SKM-1 (cell line): ENCODE measurements around the gene ARMC7.
"Not testable (repeated sequence)": the region's sequence is repeated elsewhere in the genome, so short reads cannot be mapped to it uniquely, and the experiment has no call there.

Experiments used
- DNase-seq: peaks from one replicate; lab custom pipeline; 2025; ENCODE audit not compliant: unreplicated experiment; lab: John Stamatoyannopoulos, UW

The ARMC7 gene

GRCh38 chr17:75127936-75128335 is 18.2 kb downstream of the ARMC7 start:
- not testable (repeated sequence) for DNase-seq

DNA sequence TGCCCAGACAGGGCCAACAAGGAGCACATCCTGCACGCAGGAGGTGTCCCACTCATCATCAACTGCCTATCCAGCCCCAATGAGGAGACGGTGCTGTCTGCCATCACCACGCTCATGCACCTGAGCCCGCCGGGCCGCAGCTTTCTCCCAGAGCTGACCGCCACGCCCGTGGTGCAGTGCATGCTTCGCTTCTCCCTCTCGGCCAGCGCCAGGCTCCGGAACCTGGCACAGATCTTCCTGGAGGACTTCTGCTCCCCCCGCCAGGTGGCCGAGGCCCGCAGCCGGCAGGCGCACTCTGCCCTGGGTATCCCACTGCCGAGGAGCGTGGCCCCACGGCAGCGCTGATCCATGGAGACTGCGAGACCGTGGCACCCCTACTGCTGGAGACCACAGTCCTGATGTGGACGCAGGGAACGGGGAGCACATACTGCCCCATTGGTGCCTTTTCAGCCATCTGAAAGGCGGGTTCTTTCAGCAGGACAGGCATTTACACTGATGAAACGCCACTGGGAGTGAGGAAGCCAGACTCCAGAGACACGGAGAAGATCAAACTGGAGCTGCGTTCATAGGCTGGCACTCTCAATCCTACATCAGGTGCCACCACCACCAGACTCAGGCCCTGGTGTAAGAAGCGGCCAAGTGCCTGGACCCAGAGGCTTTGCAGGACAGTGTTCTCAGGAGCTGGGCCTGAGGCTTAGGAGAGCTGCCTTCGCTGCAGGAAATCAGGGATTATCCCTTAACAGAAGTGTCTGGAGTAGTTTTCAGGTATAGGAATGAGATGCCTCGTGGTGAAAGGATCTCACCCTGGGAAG is 19.1 kb downstream of the ARMC7 start:
- no peak for DNase-seq

- no peak for DNase-seq
Measured at GRCh38 chr17:75129576-75129975, 19.8 kb downstream of the ARMC7 start.

GRCh38 chr17:75130059-75130631 is 20.4 kb downstream of the ARMC7 start:
- DNase-seq: no peak

GRCh38 chr17:75130632-75131277 is 21.0 kb downstream of the ARMC7 start:
- peak; percentile 42 for DNase-seq

DNA sequence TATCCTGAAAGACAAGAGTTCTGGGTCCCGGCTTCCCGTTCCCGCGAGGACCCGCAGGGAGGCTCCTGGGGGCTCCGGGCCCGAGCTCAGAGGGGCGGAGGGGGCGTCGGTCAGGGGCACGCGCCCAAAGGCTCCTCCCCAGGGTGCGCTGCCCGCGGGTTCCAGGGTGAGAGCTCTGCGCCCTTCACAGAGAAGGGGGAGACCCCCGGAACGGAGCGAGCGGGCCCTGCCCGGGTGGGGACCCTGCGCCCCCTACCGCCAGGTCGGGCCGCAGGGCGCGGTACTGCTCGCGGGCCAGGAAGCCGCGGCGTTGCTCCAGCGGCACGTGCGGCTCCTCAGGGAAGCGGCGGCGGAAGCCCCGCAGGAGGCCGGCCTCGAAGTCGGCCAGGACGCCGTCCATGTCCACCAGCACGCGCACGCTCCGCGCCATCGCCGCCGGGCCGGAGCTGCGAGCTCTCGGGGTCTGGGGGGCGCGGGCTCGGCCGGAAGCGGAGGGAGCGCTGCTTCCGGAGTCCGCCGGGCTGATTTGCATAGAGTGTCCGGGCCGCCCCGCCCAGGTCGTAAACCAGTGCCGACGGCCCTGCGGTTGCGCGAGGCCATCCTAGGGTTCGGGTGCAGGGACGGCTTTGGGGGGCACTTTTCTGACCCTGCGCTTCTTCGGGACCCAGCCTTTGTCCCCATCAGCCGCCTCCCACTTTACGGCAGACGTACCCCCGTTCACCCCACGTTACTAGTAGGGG is 21.7 kb downstream of the ARMC7 start, which contains the start of gene NT5C:
NT5C (minus strand) TSS at position 465 of the 740 bp plus-strand sequence; CDS start at position 430, 35 bp downstream.
- DNase-seq: peak; percentile 38

DNA sequence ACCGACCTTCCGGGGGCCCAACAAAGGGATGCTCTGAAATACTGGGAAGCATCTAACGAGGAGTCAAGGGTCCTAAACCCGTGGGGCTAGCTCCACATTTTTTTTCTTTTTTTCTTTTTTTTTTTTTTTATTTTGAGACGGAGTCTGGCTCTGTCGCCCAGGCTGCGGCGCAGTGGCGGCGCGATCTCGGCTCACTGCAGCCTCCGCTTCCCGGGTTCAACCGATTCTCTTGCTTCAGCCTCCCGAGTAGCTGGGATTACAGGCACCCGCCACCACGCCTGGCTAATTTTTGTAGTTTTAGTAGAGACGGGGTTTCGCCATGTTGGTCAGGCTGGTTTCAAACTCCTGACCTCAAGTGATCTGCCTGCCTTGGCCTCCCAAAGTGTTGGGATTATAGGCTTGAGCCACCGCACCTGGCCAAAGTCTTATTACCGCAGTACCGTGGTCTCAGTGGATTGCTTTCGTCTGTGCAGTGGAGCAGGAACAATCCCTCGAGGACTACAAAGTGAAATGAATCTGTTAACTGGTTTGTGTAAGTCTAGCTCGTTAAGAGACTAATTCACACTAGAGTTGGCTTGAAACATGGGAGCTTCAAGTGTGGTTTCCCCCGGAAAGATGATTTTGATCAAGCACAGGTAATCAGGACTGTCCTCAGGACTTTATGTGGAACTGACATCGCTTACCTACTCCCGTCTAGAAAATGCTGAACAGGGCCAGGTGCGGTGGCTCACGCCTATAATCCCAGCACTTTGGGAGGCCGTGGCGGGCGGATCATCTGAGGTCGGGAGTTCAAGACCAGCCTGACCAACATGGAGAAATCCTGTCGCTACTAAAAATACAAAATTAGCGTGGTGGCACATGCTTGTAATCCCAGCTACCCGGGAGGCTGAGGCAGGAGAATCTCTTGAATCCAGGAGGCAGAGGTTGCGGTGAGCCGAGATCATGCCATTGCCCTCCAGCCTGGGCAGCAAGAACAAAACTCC is 22.5 kb downstream of the ARMC7 start:
- not testable (repeated sequence) for DNase-seq

- DNase-seq: no peak
Measured at GRCh38 chr17:75133001-75133400, 23.2 kb downstream of the ARMC7 start.

DNA sequence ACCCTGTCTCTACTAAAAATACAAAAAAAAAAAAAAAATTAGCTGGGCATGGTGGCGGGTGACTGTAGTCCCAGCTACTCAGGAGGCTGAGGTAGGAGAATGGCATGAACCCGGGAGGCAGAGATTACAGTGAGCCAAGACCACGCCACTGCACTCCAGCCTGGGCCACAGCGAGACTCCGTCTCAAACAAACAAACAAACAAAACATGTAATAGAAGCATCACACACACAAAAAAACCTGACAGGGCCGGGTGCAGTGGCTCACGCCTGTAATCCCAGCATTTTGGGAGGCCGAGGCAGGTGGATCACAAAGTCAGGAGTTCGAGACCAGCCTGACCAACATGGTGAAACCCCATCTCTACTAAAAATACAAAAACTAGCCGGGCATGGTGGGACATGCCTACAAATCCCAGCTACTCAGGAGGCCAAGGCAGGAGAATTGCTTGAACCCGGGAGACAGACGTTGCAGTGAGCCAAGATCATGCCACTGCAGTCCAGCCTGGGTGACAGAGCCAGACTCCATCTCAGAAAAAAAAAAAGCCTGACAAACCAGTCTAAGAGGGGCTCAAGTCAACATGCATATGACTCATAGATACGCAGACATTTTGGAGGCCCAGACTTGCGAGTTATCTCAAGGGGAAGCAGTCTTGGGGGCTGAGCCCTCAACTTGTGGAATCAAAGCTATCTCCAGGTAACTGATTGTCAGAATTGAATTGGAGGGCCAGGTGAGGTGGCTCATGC is 24.0 kb downstream of the ARMC7 start:
- DNase-seq: not testable (repeated sequence)

DNA sequence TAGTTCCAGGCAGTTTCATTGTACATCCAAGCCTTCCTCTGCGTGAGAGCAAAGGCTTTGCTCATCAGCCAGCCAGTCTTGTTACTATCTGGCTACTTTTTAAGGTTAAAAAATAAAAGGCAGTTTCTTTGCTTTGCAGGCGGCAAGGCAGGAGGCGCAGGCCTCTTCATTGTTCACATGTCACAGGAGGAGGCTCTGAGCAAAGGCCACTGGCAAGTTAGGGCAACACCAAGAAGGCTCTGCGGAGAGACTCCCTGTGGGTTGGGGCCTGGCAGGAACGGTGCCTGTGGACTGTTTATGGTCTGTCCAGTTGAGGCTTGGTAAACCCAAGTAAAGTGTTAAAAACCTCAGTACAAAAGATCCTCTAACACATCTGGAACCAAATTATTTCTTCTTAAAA is 25.7 kb downstream of the ARMC7 start:
- DNase-seq: no peak

- no peak for DNase-seq
Measured at GRCh38 chr17:75135946-75136345, 26.2 kb downstream of the ARMC7 start.

DNA sequence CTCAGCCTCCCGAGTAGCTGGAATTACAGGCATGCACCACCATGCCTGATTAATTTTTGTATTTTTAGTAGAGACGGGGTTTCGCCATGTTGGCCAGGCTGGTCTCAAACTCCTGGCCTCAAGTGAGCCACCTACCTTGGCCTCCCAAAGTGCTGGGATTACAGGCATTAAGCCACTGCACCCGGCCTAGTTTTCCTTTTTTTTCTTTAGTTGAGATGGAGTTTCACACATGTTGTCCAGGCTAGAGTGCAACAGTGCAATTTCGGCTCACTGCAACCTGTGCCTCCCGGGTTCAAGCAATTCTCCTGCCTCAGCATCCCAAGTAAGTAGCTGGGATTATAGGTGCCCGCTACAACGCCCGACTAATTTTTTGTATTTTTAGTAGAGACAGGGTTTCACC is 28.0 kb downstream of the ARMC7 start:
- DNase-seq: not testable (repeated sequence)

DNA sequence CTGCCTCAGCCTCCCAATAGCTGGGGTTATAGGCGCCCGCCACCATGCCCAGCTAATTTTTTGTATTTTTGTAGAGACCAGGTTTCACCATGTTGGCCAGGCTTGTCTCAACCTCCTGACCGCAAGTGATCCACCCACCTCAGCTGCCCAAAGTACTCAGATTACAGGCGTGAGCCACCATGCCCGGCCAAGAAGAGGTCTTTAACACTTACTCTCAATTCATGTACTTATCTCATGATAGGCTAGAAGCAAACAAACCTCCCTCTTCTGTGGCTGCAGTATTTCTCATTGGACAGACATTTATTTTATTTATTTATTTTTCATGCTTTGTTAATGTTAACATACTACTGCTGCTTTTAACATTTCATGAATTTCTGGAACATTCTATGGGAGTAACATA is 28.8 kb downstream of the ARMC7 start:
- no peak for DNase-seq

DNA sequence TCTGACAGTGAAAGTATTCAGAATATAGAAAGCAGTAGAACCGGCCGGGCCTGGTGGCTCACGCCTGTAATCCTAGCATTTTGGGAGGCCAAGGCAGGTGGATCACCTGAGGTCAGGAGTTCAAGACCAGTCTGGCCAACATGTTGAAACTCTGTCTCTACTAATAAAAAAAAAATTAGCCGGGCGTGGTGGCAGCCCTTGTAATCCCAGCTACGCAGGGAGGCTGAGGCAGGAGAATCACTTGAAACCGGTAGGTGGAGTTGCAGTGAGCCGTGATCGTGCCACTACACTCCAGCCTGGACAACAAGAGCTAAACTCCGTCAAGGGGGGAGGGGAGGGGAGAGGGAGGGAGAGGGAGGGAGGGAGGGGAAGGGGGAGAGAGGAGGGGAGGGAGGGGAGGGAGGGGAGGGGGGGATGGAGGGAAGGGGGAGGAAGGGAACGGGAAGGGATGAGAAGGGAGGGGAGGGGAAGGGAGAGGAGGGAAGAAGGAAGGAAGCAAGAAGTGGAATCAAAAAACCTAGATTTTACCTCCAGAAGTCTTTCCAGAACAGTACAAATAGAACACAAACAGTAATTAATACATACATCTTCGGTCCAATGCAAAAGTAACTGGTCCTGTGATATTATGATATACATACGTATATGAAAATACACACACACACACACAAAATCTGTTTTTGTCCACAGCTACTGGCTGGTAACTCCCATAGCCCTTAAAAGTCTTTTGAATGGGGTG is 32.6 kb downstream of the ARMC7 start:
- no peak for DNase-seq

- DNase-seq: no peak
Measured at GRCh38 chr17:75144816-75145512, 35.2 kb downstream of the ARMC7 start.

DNA sequence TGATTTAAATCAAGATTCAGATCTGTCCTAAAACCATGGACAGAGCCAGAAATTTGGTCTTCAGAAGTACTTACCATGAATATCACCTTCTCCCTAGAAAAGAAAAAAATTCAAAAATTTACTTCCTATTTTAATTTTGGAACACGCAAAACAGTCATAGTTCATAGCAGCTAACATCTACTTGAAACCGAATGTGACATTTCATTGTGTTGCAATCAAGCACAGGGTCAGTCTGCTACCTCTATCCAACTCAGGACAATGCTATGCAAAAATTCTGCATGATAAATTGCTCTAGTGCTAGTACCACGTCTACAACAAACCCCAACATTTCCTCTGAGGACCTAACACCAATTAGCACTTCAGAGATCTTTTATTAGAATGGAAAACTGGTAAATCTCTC is 36.8 kb downstream of the ARMC7 start:
- DNase-seq: no peak

DNA sequence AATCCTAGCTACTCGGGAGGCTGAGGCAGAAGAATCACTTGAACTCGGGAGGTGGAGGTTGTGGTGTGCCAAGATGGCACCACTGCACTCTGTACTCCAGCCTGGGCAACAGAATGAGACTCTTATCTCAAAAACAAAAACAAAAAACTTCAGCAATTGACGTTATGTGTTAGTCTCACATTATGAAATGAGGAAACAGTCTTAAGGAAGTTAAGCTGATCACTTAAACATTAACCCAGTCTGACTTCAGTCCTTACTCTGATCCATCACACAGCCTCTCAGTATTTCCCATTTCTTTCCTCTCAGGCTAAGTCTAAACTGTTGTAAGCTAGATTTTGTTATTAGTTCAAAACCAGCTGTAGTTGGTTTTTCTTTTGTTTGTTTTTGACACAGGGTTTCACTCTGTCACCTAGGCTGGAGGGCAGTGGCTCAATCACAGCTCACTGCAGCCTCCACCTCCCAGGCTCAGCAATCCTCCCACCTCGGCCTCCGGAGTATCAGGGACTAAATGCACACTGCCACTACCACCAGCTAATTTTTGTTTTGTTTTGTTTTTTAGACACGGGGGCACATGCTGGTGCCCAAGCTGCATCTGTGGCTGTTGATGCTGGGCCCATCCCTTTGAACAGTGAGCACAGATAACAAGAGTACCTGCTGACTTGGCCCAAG is 38.2 kb downstream of the ARMC7 start:
- no peak for DNase-seq

DNA sequence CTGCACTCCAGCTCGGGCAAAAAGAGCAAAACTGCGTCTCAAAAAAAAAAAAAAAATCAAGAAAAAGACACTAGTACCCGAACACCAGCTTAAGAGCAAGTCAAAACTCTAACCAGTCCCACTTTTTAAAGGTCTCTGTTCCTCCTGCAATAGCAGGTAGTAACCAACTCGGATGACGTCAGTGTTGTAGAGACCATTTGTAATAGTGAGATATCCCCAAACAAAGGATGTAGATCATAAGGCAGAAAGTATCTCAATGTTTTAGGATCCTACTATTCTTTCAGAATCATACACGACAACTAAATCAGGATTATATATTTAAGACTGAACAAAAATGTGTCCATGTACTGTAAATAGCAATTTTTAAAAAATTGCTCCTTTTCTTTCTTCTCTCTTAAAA is 42.2 kb downstream of the ARMC7 start:
- DNase-seq: no peak
